ENCODE measurements around the gene ERC2.

ERC2 gene

GRCh38 chr3:56413911-56414310 lies 54.4 kb downstream of the ERC2 start:
- Histone ChIP-seq H3K36me3 (ENCODE audit: insufficient read depth, low read length) (no peaks in the 10 kb centered on the region), H4K20me1 (ENCODE audit: insufficient read depth, low read length, poor library complexity, severe bottlenecking) (no peaks in the 10 kb centered on the region), H3K9me2 (replicated peaks; ENCODE audit: low read depth, low read length) (no peaks in the 10 kb centered on the region), H2AFZ (ENCODE audit: low read length) (no peak overlapping the region), H3K79me2 (ENCODE audit: insufficient read depth, low read length) (no peaks in the 10 kb centered on the region), H3K9ac (ENCODE audit: low read depth, low read length, poor library complexity, severe bottlenecking) (no peak overlapping the region), H3K4me2 (ENCODE audit: low read depth, low read length, poor library complexity, severe bottlenecking) (no peak overlapping the region), H3K4me1 (ENCODE audit: insufficient read depth, low read length, poor library complexity, severe bottlenecking) (no peaks in the 10 kb centered on the region), H3K27me3 (ENCODE audit: insufficient read depth, low read length, poor library complexity, severe bottlenecking) (no peaks in the 10 kb centered on the region), H3F3A (ENCODE audit: low read depth) (no peaks in the 10 kb centered on the region), H3K9me3 (ENCODE audit: insufficient read depth, low read depth, low read length) (no peaks in the 10 kb centered on the region), H3K4me3 (ENCODE audit: low read length, poor library complexity, severe bottlenecking) (no peak overlapping the region)
- TF ChIP-seq EZH2phosphoT487 (IDR thresholded peaks at IDR 0.05; ENCODE audit: borderline replicate concordance), result no peak
- TF ChIP-seq, protein P1, sequence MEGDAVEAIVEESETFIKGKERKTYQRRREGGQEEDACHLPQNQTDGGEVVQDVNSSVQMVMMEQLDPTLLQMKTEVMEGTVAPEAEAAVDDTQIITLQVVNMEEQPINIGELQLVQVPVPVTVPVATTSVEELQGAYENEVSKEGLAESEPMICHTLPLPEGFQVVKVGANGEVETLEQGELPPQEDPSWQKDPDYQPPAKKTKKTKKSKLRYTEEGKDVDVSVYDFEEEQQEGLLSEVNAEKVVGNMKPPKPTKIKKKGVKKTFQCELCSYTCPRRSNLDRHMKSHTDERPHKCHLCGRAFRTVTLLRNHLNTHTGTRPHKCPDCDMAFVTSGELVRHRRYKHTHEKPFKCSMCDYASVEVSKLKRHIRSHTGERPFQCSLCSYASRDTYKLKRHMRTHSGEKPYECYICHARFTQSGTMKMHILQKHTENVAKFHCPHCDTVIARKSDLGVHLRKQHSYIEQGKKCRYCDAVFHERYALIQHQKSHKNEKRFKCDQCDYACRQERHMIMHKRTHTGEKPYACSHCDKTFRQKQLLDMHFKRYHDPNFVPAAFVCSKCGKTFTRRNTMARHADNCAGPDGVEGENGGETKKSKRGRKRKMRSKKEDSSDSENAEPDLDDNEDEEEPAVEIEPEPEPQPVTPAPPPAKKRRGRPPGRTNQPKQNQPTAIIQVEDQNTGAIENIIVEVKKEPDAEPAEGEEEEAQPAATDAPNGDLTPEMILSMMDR (conservative IDR thresholded peaks at IDR 0.05; ENCODE audit: low read length), result no peak

DNA sequence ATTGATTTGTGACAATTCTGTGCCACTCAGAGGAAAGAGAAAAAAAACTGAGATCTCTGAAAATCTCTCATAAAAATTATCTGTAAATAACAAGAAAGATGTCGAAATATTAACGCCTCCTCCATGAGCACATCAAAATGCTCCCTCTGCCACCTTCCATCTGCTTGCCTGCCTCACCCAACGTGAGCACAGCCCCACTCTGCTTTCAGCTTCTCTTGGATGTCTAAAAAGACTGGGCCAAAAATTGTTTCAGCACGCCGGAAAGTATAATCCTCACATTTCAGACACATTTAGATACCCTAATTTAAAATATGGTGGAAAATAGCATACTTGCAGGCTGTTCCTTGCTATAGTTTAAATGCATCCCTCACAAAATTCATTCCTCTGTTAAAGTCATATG lies 57.1 kb downstream of the ERC2 start:
- Histone ChIP-seq H3K4me3 (ENCODE audit: low read length, poor library complexity, severe bottlenecking) (no peak overlapping the region), H3F3A (ENCODE audit: low read depth) (no peaks in the 10 kb centered on the region), H3K9me2 (replicated peaks; ENCODE audit: low read depth, low read length) (no peaks in the 10 kb centered on the region), H3K36me3 (ENCODE audit: insufficient read depth, low read length) (no peaks in the 10 kb centered on the region), H3K27me3 (ENCODE audit: insufficient read depth, low read length, poor library complexity, severe bottlenecking) (no peaks in the 10 kb centered on the region), H3K9me3 (ENCODE audit: insufficient read depth, low read depth, low read length) (no peaks in the 10 kb centered on the region), H3K9ac (ENCODE audit: low read depth, low read length, poor library complexity, severe bottlenecking) (no peak overlapping the region), H2AFZ (ENCODE audit: low read length) (no peak overlapping the region), H4K20me1 (ENCODE audit: insufficient read depth, low read length, poor library complexity, severe bottlenecking) (no peaks in the 10 kb centered on the region), H3K79me2 (ENCODE audit: insufficient read depth, low read length) (no peaks in the 10 kb centered on the region), H3K4me2 (ENCODE audit: low read depth, low read length, poor library complexity, severe bottlenecking) (no peak overlapping the region), H3K4me1 (ENCODE audit: insufficient read depth, low read length, poor library complexity, severe bottlenecking) (no peaks in the 10 kb centered on the region)
- TF ChIP-seq, protein P1 (conservative IDR thresholded peaks at IDR 0.05; ENCODE audit: low read length), result no peak
- TF ChIP-seq EZH2phosphoT487 (IDR thresholded peaks at IDR 0.05; ENCODE audit: borderline replicate concordance), result no peak

DNA sequence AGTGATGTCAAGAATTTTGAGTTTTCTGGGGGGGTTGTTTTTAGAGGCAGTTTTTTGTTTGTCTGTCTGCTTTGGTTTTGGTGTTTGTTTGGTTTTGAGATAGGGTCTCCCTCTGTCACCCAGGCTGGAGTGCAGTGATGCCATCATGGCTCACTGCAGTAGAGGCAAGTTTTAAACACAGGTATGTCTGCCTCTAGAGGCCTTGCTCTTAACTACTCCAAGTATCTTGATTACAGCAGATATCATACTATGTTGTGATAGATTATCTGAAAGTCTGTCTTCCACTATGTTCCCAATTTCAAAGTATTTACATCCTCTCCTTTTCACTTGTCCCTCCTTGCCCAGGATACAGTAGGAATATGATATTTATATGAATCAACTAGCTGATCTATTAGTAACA lies 57.7 kb downstream of the ERC2 start:
- no peaks in the 10 kb centered on the region for H3F3A ChIP-seq (ENCODE audit: low read depth)
- H4K20me1 ChIP-seq (ENCODE audit: insufficient read depth, low read length, poor library complexity, severe bottlenecking), result no peaks in the 10 kb centered on the region
- no peaks in the 10 kb centered on the region for H3K36me3 ChIP-seq (ENCODE audit: insufficient read depth, low read length)
- H2AFZ ChIP-seq (ENCODE audit: low read length), result no peak overlapping the region
- no peak overlapping the region for H3K4me3 ChIP-seq (ENCODE audit: low read length, poor library complexity, severe bottlenecking)
- no peaks in the 10 kb centered on the region for H3K9me3 ChIP-seq (ENCODE audit: insufficient read depth, low read depth, low read length)
- H3K9ac ChIP-seq (ENCODE audit: low read depth, low read length, poor library complexity, severe bottlenecking), result no peak overlapping the region
- H3K4me2 ChIP-seq (ENCODE audit: low read depth, low read length, poor library complexity, severe bottlenecking), result no peak overlapping the region
- no peaks in the 10 kb centered on the region for H3K4me1 ChIP-seq (ENCODE audit: insufficient read depth, low read length, poor library complexity, severe bottlenecking)
- no peaks in the 10 kb centered on the region for H3K9me2 ChIP-seq (replicated peaks; ENCODE audit: low read depth, low read length)
- TF ChIP-seq, protein P1 (conservative IDR thresholded peaks at IDR 0.05; ENCODE audit: low read length), result no peak
- no peak for TF ChIP-seq EZH2phosphoT487 (IDR thresholded peaks at IDR 0.05; ENCODE audit: borderline replicate concordance)
- H3K79me2 ChIP-seq (ENCODE audit: insufficient read depth, low read length), result no peaks in the 10 kb centered on the region
- H3K27me3 ChIP-seq (ENCODE audit: insufficient read depth, low read length, poor library complexity, severe bottlenecking), result no peaks in the 10 kb centered on the region
